A673 (cell line): ENCODE measurements around the gene HSFX2.
"Not testable (repeated sequence)": the region's sequence is repeated elsewhere in the genome, so short reads cannot be mapped to it uniquely, and the experiment has no call there.

Experiments used
- CTCF ChIP-seq: fragments of 300-800, 200-600 bp; sonication (generic); conservative IDR thresholded peaks from 2 replicates; pipeline ENCODE4 v1.5.1; 2017; ENCODE audit warnings: low read depth, mild to moderate bottlenecking, antibody characterized with exemption, low read length, moderate library complexity, mixed read lengths
- EZH2 ChIP-seq: fragments of 200-600 bp; sonication (generic); IDR thresholded peaks from 2 replicates; pipeline ENCODE4 v1.6.1; 2017; ENCODE audit warnings: borderline replicate concordance, low read depth, mild to moderate bottlenecking, mixed read lengths, antibody characterized with exemption, low read length; ENCODE audit not compliant: poor library complexity, severe bottlenecking

GRCh38 chrX:149590993-149591392 lies 4.1 kb downstream of the HSFX2 start:
- TF ChIP-seq EZH2, CTCF: not testable (repeated sequence)
